Measurements from ENCODE around the gene ANK3.

ANK3 gene

DNA sequence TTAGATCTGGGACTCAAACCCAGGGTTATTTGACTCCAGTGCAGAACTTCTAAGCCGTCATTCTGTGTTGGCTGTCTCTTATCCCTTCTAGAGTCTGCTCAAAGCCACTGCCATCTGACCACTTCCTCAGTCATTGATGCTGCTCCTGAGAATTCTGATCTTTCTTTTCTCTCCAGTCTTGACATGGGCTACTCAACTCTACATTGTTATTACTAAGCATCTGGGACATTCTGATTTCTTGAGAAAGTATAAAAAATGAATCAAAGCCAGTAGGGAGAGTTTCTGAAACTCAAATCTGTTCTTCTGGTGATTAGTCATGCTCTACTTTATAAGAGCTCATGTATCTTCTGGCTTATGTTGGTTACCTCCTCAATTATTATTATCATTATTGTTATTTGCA is 48.7 kb downstream of the ANK3 start:
- TF ChIP-seq, protein P1, sequence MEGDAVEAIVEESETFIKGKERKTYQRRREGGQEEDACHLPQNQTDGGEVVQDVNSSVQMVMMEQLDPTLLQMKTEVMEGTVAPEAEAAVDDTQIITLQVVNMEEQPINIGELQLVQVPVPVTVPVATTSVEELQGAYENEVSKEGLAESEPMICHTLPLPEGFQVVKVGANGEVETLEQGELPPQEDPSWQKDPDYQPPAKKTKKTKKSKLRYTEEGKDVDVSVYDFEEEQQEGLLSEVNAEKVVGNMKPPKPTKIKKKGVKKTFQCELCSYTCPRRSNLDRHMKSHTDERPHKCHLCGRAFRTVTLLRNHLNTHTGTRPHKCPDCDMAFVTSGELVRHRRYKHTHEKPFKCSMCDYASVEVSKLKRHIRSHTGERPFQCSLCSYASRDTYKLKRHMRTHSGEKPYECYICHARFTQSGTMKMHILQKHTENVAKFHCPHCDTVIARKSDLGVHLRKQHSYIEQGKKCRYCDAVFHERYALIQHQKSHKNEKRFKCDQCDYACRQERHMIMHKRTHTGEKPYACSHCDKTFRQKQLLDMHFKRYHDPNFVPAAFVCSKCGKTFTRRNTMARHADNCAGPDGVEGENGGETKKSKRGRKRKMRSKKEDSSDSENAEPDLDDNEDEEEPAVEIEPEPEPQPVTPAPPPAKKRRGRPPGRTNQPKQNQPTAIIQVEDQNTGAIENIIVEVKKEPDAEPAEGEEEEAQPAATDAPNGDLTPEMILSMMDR (IDR thresholded peaks at IDR 0.05; ENCODE audit: low read depth, low read length, missing control alignments) = no peak
- in situ Hi-C loops (cut with HindIII; ENCODE audit: low sequenced_read_pairs) = no loop called here
- DNase-seq (ENCODE audit: low read depth) = no peak
- no peak overlapping the region for H3K4me3 ChIP-seq (ENCODE audit: low read depth, low read length)

DNA sequence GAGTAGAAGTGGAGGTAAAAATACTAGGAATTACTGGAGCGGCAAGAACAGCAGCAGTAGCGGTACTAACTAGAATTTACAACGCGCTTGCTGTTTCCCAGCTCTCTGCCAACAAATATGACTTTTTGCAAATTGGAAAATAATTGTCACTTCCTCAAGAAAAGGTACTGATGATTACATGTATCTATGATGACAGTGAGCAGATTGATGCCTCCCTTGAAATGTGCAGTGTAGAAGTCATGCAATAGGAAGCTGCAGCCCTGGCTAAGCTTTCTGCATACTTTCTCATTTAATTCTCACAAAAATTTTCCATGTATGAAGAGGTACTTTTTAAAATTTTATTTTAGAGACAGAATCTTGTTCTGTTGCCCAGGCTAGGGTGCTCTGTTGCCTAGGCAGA is 49.9 kb downstream of the ANK3 start:
- in situ Hi-C loops (cut with HindIII; ENCODE audit: low sequenced_read_pairs) = no loop called here
- DNase-seq (ENCODE audit: low read depth) = no peak
- H3K4me3 ChIP-seq (ENCODE audit: low read depth, low read length) = no peak overlapping the region
- TF ChIP-seq, protein P1 (IDR thresholded peaks at IDR 0.05; ENCODE audit: low read depth, low read length, missing control alignments) = no peak

DNA sequence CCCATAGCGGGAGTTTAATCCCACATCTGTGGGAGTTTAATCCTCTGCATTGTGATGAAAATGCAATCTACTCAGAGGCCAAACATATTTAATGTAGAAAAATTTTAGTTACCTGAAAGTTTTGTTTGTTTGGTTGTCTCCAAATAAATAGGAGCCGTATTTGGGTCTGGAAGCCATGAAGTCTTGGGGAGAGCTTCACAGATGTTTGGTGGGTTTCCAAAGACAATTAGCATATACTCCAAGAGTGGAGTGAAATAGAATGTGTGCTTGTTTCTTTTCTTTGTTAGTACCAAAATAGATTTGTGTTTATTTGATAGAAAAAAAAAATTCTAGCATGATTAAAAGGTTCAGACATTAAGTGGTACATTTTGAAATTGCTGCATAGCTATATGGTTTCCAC is 50.9 kb downstream of the ANK3 start:
- H3K4me3 ChIP-seq (ENCODE audit: low read depth, low read length) = no peak overlapping the region
- DNase-seq (ENCODE audit: low read depth) = no peak
- in situ Hi-C loops (cut with HindIII; ENCODE audit: low sequenced_read_pairs) = no loop called here
- TF ChIP-seq, protein P1 (IDR thresholded peaks at IDR 0.05; ENCODE audit: low read depth, low read length, missing control alignments) = no peak

DNA sequence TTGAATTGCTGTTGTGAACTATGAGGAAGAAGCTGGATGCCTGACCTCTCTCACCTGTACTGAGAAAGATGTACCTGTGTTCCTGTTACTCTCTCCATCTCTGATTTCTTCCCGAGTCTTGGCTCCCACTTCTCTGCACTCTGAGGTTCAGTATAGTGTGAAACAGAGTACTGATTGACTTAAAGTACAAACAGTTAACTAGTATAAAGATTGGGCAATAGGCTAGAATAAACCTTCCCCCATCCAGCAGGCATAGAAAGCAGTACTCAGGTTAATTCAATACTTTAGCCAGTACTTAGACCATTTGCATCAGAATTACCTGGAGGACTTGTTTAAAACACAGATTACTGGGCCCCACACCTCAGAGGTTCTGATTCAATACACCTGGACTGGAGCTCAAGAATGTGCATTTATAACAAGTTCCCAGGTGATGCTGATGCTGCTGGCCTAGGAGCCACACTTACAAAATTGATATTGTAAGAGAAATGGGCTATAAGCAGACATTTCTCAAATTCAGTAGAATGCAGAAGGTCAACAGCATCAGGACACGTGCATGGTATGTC is 51.6 kb downstream of the ANK3 start:
- no peak overlapping the region for H3K4me3 ChIP-seq (ENCODE audit: low read depth, low read length)
- TF ChIP-seq, protein P1 (IDR thresholded peaks at IDR 0.05; ENCODE audit: low read depth, low read length, missing control alignments) = no peak
- no peak for DNase-seq (ENCODE audit: low read depth)
- in situ Hi-C loops (cut with HindIII; ENCODE audit: low sequenced_read_pairs) = no loop called here

DNA sequence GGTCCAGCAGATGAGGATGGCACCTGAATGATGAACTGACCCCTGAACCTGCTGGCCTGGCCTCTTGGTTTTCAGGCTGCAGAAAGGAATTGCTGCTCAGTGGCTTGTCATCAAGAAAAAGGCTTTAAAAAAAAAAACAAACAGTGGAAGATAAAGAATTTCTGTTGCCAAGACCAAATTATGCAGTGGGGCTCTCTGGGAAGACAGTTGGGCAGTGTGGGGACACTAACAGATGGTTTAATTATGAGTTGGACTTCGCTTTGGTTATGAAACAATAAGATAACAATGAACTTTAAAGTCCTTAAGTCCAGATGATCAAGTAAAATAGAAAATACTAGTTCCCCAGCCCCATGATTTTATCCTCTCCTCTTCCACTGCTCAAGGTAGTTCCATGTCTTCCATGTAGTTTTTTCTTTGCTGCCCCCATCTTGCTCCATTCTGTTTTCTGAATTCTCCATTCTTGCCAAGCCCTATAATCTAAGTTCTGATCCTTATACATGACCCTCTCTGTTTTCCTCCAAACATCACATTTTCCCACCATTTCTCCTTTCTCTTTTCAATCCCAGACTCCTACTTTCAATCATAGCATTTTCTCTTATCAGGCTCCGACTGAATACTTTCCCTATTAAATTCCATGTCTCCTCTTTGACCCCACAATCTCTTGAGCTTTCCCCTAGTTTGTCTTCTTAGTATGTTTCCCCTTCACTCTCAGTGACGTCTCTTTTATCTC is 52.6 kb downstream of the ANK3 start:
- no peak overlapping the region for H3K4me3 ChIP-seq (ENCODE audit: low read depth, low read length)
- TF ChIP-seq, protein P1 (IDR thresholded peaks at IDR 0.05; ENCODE audit: low read depth, low read length, missing control alignments) = no peak
- in situ Hi-C loops (cut with HindIII; ENCODE audit: low sequenced_read_pairs) = no loop called here
- no peak for DNase-seq (ENCODE audit: low read depth)

DNA sequence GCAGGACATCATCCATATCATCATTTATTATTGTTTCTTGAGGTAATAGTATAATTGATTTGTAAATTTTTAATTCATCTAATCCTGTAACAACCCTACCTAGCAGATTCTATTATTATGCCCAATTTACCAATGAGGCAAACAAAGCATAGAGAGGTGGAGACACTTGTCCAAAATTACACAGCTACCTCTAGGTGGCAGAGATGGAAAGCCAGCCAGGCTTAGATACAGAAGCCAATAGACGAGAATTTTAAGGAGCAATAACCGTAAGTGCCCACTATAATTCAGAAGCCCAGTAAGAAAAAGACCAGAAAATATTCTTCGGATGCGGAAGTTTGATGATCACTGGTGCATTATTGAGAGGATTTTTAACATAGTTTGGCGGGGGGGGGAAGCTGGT is 54.0 kb downstream of the ANK3 start:
- no peak overlapping the region for H3K4me3 ChIP-seq (ENCODE audit: low read depth, low read length)
- DNase-seq (ENCODE audit: low read depth) = no peak
- in situ Hi-C loops (cut with HindIII; ENCODE audit: low sequenced_read_pairs) = no loop called here
- TF ChIP-seq, protein P1 (IDR thresholded peaks at IDR 0.05; ENCODE audit: low read depth, low read length, missing control alignments) = no peak

All from astrocyte of the cerebellum (primary cell).